ENCODE data around the gene SLX4IP.
"Not testable (repeated sequence)": the region's sequence is repeated elsewhere in the genome, so short reads cannot be mapped to it uniquely, and the experiment has no call there.

SLX4IP gene

DNA sequence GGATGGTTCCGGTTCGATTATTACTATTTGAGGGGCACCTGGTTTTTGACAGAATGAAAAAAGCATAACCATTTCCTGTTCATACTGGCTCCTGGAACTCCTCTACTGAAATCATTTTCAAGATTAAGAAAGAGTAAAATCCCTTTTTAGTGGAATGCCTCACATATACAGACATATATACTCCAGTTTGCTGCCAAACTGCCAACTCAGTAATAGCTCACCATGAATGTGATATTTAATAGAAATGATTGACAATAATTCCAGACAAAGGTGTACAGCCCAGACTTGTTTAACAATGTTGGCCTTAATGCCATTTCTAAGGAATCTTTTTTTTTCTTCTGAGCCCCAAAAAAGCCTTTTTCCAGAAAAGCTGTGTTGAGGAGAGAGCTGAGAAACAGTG, 145.6 kb downstream of the SLX4IP start:
- DNase-seq (ENCODE audit: low spot score) = no peak
- in situ Hi-C loops (cut with MboI; ENCODE audit: low sequenced_read_pairs, unreplicated experiment) = no loop called here
- TF ChIP-seq, protein P1, sequence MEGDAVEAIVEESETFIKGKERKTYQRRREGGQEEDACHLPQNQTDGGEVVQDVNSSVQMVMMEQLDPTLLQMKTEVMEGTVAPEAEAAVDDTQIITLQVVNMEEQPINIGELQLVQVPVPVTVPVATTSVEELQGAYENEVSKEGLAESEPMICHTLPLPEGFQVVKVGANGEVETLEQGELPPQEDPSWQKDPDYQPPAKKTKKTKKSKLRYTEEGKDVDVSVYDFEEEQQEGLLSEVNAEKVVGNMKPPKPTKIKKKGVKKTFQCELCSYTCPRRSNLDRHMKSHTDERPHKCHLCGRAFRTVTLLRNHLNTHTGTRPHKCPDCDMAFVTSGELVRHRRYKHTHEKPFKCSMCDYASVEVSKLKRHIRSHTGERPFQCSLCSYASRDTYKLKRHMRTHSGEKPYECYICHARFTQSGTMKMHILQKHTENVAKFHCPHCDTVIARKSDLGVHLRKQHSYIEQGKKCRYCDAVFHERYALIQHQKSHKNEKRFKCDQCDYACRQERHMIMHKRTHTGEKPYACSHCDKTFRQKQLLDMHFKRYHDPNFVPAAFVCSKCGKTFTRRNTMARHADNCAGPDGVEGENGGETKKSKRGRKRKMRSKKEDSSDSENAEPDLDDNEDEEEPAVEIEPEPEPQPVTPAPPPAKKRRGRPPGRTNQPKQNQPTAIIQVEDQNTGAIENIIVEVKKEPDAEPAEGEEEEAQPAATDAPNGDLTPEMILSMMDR (IDR thresholded peaks at IDR 0.05; ENCODE audit: borderline replicate concordance, control extremely low read depth, extremely low read depth, insufficient read depth, missing control alignments) = no peak

- no peak for DNase-seq (ENCODE audit: low spot score)
- TF ChIP-seq, protein P1 (IDR thresholded peaks at IDR 0.05; ENCODE audit: borderline replicate concordance, control extremely low read depth, extremely low read depth, insufficient read depth, missing control alignments) = no peak
- in situ Hi-C loops (cut with MboI; ENCODE audit: low sequenced_read_pairs, unreplicated experiment) = no loop called here
Measured at GRCh38 chr20:10581823-10582222, 146.7 kb downstream of the SLX4IP start.

DNA sequence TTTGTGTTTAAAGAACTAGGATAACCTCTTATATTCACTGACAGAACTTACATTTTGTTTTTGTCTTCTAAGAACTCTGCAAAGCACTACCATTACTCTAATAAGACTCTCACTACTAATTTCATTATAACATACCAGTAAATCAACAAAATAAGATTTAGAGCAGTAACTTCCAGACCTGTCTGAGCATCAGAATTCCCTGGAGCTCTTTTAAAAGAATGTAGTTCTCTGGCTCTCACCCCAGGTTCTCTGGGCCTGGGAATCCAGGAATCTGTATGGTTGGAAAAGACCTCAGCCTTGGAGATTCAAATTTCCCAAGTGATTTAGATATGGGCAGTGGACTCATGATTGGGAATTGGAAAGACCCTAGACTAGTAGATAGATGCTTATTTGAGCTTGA, 149.3 kb downstream of the SLX4IP start:
- DNase-seq (ENCODE audit: low spot score) = no peak
- TF ChIP-seq, protein P1 (IDR thresholded peaks at IDR 0.05; ENCODE audit: borderline replicate concordance, control extremely low read depth, extremely low read depth, insufficient read depth, missing control alignments) = no peak
- in situ Hi-C loops (cut with MboI; ENCODE audit: low sequenced_read_pairs, unreplicated experiment) = no loop called here

GRCh38 chr20:10585308-10585707, 150.2 kb downstream of the SLX4IP start:
- DNase-seq (ENCODE audit: low spot score) = no peak
- in situ Hi-C loops (cut with MboI; ENCODE audit: low sequenced_read_pairs, unreplicated experiment) = no loop called here
- TF ChIP-seq, protein P1 (IDR thresholded peaks at IDR 0.05; ENCODE audit: borderline replicate concordance, control extremely low read depth, extremely low read depth, insufficient read depth, missing control alignments) = no peak

DNA sequence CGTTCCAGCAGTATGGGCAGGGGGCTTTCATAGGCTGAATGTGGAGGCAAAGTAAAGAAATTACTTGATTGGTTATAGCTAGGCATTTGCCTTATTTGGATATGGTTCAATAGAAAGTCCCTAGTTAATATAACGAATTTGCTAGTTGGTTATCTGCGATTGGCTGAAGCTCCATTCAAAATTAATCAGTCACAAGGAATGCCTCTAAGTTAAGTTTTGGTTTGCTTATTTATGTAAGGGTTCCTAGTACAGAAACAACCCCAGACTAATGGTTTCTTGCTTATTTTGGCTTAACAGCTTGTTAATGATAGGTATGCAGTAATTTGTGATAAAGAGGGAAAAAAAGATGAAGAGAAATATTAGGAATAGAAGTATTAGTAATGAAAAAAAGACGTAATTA, 151.2 kb downstream of the SLX4IP start:
- in situ Hi-C loops (cut with MboI; ENCODE audit: low sequenced_read_pairs, unreplicated experiment) = no loop called here
- TF ChIP-seq, protein P1 (IDR thresholded peaks at IDR 0.05; ENCODE audit: borderline replicate concordance, control extremely low read depth, extremely low read depth, insufficient read depth, missing control alignments) = no peak
- DNase-seq (ENCODE audit: low spot score) = no peak

GRCh38 chr20:10590446-10590845, 155.3 kb downstream of the SLX4IP start:
- DNase-seq (ENCODE audit: low spot score); in situ Hi-C loops (cut with MboI; ENCODE audit: low sequenced_read_pairs, unreplicated experiment): not testable (repeated sequence)

DNA sequence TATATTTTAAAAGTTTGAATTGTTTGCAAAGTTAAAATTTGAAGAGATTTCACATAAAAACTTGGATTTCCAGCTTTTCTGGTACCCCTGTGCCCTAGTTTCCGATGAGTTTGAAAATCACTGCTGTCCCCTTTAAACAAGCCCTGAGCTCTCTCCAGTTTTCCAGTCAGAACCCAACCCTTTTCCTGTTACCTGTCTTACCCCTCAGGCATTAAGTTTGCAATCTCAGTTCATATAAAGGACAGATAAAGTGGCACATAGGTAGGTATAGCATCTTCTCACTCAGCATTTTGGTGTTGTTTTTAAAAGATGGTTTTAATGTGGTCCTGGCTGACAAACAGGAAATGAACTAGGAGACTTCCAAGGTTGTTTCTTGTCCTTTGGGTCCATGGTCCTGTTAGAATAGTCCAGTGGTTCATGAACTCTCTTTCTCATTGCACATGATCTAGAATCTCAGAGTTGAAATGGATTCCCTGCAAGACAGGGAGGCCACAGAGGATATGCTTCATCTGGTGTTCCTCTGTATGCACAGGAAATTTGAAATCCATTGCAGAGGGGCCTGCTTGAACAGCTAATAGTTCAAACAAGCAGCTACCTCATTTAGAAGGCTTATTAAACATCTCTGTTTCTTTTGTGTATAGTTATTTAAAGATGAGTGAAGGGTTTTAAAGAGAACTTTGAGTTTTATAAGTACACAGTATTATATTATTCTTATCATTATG, 156.0 kb downstream of the SLX4IP start:
- TF ChIP-seq, protein P1 (IDR thresholded peaks at IDR 0.05; ENCODE audit: borderline replicate concordance, control extremely low read depth, extremely low read depth, insufficient read depth, missing control alignments) = no peak
- DNase-seq (ENCODE audit: low spot score) = no peak
- in situ Hi-C loops (cut with MboI; ENCODE audit: low sequenced_read_pairs, unreplicated experiment) = no loop called here
